ENCODE measurements around the gene CNNM2. TPM values are rescaled to one million over a fixed set of nuclear protein-coding genes. Genes with fewer than 3 reads are reported as not detected.

The CNNM2 gene
- total RNA-seq, 2 donors from 2014 or later = 9.0 to 10.9 TPM

DNA sequence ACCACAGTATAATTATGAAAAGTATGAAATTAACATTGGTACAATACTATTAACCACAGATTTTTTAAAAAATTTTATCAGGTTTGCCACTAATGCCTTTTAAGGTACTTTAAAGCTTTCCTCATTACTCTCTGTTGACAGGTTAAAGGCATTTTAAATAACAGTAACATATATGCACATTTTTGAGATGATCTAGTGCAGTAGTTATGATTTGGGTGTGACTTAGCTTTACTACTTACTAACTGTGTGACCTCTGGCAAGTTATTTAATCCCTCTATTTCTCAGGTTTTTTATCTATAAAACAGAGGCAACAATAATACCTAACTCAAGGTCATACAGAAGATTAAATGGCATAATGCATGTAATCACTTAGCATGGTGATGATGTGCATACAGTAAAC lies 180.1 kb downstream of the CNNM2 start:
- Mint-ChIP-seq H3K27me3 (ENCODE audit: low read depth) (no peaks in the 10 kb centered on the region), H3K36me3 (ENCODE audit: insufficient read depth in 2 of 2) (peaks cover 5 to 19% of the 10 kb centered on the region in 2 donors), H3K4me3 (no peak overlapping the region), H3K27ac (no peak overlapping the region), H3K4me1 (ENCODE audit: low read depth) (peaks cover 5% of the 10 kb centered on the region), H3K9me3 (no peaks in the 10 kb centered on the region)
- ATAC-seq (replicated peaks in 1 of 2) (no peak), DNase-seq (no peak)

DNA sequence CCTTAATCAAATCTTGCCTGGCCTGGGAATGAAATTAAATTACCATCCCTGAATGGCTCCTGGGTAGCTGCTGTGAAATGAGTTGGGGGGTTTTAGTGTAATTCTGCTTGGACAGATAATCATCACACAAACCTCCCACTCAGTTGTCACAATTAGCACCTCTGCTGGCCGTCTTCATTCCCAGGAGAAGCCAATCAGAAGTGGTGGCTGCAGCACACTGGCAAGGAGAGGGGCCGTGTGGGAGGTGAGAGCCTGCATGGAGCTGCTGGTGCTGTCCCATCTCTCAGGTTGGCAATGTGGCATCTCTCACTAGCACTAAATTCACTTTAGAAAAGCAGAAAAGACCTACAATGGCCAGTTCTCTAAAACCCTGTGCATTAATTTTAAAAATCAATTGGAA lies 182.5 kb downstream of the CNNM2 start:
- DNase-seq = no peak
- no peak for ATAC-seq (replicated peaks in 1 of 2)
- Mint-ChIP-seq H3K36me3 (ENCODE audit: insufficient read depth in 2 of 2) (peaks cover 1 to 7% of the 10 kb centered on the region in 2 donors), H3K4me1 (ENCODE audit: low read depth) (peaks cover 5% of the 10 kb centered on the region), H3K27ac (no peak overlapping the region), H3K27me3 (ENCODE audit: low read depth) (no peaks in the 10 kb centered on the region), H3K9me3 (no peaks in the 10 kb centered on the region), H3K4me3 (no peak overlapping the region)

DNA sequence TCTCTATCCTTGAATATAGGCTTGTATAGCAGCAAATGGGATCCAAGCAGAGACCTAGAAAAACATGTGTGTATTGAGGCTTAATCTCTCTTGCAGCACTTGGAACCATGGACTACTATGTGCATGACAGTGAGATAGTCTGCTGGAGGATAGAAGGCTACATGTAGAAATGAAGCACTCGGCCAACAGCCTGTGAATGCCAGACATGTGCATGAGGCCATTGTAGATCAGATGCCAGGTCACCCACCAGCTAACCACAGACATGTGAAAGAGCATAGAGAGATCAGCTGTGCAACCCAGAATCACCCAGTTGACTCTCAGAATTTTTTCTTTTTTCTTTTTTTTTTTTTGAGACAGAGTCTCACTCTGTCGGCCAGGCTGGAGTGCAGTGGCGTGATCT lies 184.1 kb downstream of the CNNM2 start:
- ATAC-seq (replicated peaks in 1 of 2) (no peak), DNase-seq (no peak)
- no peaks in the 10 kb centered on the region for H3K27me3 Mint-ChIP-seq (ENCODE audit: low read depth)
- no peak overlapping the region for H3K4me3 Mint-ChIP-seq
- H3K36me3 Mint-ChIP-seq (ENCODE audit: insufficient read depth in 2 of 2) = peaks cover 1 to 5% of the 10 kb centered on the region in 2 donors
- H3K27ac Mint-ChIP-seq = peak overlapping the region; percentile 23
- H3K9me3 Mint-ChIP-seq = no peaks in the 10 kb centered on the region
- no peaks in the 10 kb centered on the region for H3K4me1 Mint-ChIP-seq (ENCODE audit: low read depth)

DNA sequence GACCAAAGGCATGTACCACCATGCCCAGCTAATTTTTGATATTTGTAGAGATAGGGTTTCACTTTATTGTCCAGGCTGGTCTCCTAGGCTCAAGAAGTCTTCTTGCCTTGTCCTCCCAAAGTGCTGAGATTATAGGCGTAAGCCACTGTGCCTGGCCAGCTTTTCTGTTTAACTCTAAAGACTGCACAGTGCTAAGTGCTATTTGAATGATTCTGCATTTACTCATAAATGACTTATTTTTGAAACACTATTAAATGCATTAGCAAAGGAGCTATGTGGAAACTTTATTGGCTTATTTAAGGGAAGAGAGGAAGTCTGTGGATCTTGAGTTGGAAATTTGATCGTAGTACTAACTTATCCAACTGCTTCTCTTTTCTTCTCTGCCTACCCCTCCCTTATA lies 185.9 kb downstream of the CNNM2 start:
- no peaks in the 10 kb centered on the region for H3K27me3 Mint-ChIP-seq (ENCODE audit: low read depth)
- DNase-seq = no peak
- peak overlapping the region; percentile 28 for H3K27ac Mint-ChIP-seq
- H3K36me3 Mint-ChIP-seq (ENCODE audit: insufficient read depth in 2 of 2) = peaks cover 1 to 2% of the 10 kb centered on the region in 2 donors
- H3K9me3 Mint-ChIP-seq = no peaks in the 10 kb centered on the region
- H3K4me1 Mint-ChIP-seq (ENCODE audit: low read depth) = peaks cover under 1% of the 10 kb centered on the region
- ATAC-seq (replicated peaks in 1 of 2) = no peak
- H3K4me3 Mint-ChIP-seq = no peak overlapping the region

DNA sequence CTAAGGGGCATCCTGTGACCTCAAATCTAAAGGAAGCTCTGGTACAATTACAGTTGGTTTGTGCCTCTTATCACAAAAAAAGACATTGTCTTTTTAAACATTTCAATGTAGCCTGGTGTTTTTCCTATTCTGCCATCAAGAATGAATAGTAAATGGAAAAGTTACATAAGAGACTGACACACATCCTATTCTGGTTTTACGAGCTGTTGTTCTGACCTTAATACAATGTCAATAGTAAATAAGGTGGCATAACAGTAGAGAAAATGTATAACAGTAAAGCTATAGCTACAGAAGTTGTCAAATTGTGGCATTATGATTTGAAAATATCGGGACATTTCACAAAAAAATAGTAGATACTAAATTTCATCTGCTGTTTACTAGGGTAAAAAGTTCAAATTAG lies 186.6 kb downstream of the CNNM2 start:
- DNase-seq (no peak), ATAC-seq (replicated peaks in 1 of 2) (no peak)
- peaks cover 6% of the 10 kb centered on the region for H3K4me1 Mint-ChIP-seq (ENCODE audit: low read depth)
- peak overlapping the region; percentile 28 for H3K27ac Mint-ChIP-seq
- no peaks in the 10 kb centered on the region for H3K9me3 Mint-ChIP-seq
- no peaks in the 10 kb centered on the region for H3K27me3 Mint-ChIP-seq (ENCODE audit: low read depth)
- no peak overlapping the region for H3K4me3 Mint-ChIP-seq
- H3K36me3 Mint-ChIP-seq (ENCODE audit: insufficient read depth in 2 of 2) = peaks cover 0 to 1% of the 10 kb centered on the region in 2 donors

DNA sequence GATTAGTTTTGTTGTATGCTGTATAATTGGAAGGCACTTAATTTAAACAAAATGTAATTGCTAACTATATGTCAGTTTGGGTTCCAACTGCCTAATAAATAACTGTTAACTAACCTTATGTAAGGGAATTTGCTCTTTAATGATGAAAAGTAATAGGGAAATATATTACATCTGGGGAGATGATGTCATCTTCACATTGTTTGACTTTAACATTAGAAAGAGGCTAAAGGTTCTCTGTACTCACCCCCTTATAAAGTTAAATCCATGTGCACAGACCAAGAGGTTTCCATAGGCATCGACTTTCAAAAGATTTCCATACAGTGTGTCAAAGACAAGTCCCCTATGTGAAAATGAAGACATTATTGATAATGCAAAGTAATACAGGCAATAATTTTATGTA lies 187.4 kb downstream of the CNNM2 start:
- peaks cover 0 to 1% of the 10 kb centered on the region in 2 donors for H3K36me3 Mint-ChIP-seq (ENCODE audit: insufficient read depth in 2 of 2)
- H3K4me1 Mint-ChIP-seq (ENCODE audit: low read depth) = peaks cover 7% of the 10 kb centered on the region
- H3K27me3 Mint-ChIP-seq (ENCODE audit: low read depth) = no peaks in the 10 kb centered on the region
- no peak for DNase-seq
- ATAC-seq (replicated peaks in 1 of 2) = no peak
- H3K9me3 Mint-ChIP-seq = no peaks in the 10 kb centered on the region
- no peak overlapping the region for H3K27ac Mint-ChIP-seq
- H3K4me3 Mint-ChIP-seq = no peak overlapping the region

DNA sequence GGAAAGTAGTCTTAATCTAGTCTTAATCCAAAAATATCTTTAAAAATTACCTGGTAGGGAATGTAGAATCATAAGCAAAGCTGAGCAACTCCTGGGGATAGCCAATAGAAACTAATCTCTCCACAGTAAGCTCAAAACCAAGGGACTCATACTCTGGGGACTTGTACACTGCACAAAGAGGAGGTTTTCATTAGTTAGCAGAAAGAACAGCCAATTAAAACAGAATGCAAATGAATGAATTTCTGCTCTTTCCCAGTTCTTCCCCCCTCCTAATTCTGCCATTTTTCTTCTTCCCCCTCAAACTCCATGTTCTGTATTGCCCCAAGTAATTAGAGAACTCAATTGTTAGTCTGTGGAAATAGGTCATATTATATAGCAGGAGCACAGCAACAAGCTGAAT lies 188.4 kb downstream of the CNNM2 start:
- H3K36me3 Mint-ChIP-seq (ENCODE audit: insufficient read depth in 2 of 2) = peaks cover 0 to 1% of the 10 kb centered on the region in 2 donors
- H3K9me3 Mint-ChIP-seq = no peaks in the 10 kb centered on the region
- no peak for ATAC-seq (replicated peaks in 1 of 2)
- no peak overlapping the region for H3K4me3 Mint-ChIP-seq
- H3K4me1 Mint-ChIP-seq (ENCODE audit: low read depth) = peaks cover 18% of the 10 kb centered on the region
- no peaks in the 10 kb centered on the region for H3K27me3 Mint-ChIP-seq (ENCODE audit: low read depth)
- DNase-seq = no peak
- peak overlapping the region; percentile 73 for H3K27ac Mint-ChIP-seq

DNA sequence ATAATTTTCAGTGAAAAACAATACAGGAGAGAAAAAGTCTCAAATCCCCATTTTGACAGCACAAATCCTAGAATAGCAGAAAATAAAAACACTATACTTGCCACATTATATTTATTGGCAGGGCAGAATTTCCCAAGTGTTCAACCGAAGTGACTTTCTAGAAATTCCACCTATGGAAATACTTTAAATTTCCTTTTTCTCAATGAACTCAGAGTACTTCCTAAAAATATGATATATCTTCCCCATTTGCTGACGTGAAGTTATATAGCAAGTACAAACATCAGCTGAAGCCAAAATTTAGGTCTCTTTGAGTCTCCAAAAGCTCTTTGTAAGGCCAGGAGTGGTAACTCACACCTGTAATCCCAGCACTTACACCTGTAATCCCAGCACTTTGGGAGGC lies 191.7 kb downstream of the CNNM2 start:
- no peaks in the 10 kb centered on the region for H3K36me3 Mint-ChIP-seq (ENCODE audit: insufficient read depth in 2 of 2)
- no peak overlapping the region for H3K27ac Mint-ChIP-seq
- DNase-seq = no peak
- H3K27me3 Mint-ChIP-seq (ENCODE audit: low read depth) = no peaks in the 10 kb centered on the region
- ATAC-seq (replicated peaks in 1 of 2) = no peak
- H3K9me3 Mint-ChIP-seq = no peaks in the 10 kb centered on the region
- peaks cover 33% of the 10 kb centered on the region for H3K4me1 Mint-ChIP-seq (ENCODE audit: low read depth)
- no peak overlapping the region for H3K4me3 Mint-ChIP-seq

DNA sequence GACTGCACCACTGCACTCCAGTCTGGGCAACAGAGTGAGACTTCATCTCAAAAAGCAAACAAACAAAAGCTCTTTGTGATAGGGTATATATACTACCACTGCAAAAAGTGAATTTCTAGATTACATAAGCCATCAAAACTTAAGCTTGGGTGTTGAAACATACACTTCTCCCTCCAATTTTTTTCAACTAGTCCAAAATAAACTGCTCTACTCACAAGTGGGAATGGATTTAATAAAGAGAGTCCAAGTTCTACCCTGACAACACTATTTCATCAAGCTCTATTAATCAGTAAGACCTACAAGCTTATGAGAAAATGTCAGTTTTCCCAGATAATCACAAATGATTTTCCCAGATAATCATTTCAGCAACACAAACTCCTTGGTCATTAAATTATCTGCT lies 192.3 kb downstream of the CNNM2 start:
- Mint-ChIP-seq H3K27ac (no peak overlapping the region), H3K36me3 (ENCODE audit: insufficient read depth in 2 of 2) (no peaks in the 10 kb centered on the region), H3K4me1 (ENCODE audit: low read depth) (peaks cover 33% of the 10 kb centered on the region), H3K9me3 (no peaks in the 10 kb centered on the region), H3K27me3 (ENCODE audit: low read depth) (no peaks in the 10 kb centered on the region), H3K4me3 (no peak overlapping the region)
- ATAC-seq (replicated peaks in 1 of 2) (no peak), DNase-seq (no peak)

DNA sequence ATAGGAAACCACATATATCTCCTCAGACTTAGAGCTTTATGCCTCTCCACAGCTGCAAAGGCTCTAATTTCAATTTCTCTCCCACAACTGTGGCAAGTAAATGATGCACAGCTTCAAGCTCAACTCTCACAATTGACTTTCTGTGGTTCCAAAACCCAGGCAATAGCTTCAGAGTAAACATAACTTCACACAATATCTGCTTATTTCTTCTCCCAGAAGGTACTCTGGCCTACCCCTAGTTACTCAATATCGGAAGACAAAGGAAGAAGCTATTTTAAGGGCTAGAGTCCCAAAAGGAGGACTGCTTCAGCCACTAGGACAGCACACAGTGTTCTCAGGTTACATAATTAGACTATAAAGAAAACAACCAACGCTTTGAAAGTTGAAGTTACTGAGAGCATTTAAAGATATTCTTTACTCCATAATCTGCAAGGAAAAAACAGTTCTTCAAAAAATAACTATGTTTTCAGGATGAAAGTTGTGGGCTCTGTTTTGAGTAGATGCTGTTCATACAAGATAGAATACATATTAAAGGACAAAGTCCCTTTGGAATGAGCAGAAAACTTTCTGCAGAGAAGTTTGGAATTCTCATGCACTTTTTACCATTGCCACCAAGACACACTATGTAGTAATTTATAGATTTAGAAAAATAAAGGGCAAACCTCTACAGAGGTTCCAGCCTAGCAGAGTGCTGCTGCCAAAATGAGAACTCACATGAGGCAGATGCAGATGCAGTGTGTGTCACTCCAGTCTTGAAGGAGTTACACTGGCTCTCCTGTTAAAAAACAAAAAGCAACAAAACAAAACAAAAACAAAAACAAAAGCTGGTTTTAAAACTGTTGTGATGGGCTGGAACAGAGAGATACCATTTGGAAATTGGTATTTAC lies 193.2 kb downstream of the CNNM2 start:
- peak overlapping the region; percentile 89 for H3K27ac Mint-ChIP-seq
- ATAC-seq (replicated peaks in 1 of 2) = no peak

DNA sequence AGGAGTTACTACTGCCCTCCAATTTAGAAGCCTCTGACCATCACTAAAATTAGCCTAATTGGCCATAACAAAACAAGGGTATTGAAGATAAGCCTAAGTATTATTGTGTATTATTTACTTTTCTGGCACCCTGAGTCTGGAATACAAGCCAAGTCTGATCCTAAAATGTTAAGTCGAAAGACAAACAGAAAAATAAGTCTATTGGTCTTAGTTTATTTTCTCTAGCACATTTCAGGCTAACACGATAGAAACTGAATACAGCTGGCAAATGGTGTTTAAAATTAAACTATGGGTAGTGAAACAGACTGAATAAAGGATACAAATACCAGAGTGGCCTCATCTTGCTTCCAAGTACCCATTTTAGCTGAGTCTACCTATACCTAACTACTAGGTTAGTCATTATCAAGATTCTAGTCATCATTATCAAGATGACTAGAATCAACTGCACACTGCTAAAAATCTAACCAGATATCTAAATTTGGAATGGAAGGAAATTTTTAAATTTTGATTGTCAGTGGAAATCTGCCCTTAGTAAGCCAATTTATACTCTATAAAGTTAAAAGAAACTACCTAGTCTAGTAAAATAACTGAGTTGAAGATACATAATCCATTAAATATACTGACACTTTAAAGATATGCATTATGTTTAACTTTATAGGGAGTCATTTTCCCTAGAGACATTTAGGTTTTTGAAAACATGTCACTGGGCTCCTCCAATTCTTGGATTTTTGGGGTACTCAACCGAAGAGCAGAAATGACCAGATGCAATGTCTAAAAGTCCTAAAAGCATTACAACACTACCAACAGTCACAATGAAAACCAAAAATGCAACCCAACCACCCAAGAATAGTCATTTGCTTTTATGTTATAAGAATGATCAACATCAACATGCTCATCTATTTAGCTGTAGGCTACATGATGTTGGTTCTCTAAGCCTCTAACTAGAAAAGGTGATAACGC lies 194.1 kb downstream of the CNNM2 start:
- no peaks in the 10 kb centered on the region for H3K9me3 Mint-ChIP-seq

More for the DNA sequence above, 193.2 kb downstream of the CNNM2 start:
- peak overlapping the region; percentile 35 to 58 for H3K4me3 Mint-ChIP-seq
- H3K36me3 Mint-ChIP-seq (ENCODE audit: insufficient read depth in 2 of 2) = no peaks in the 10 kb centered on the region
- no peaks in the 10 kb centered on the region for H3K27me3 Mint-ChIP-seq (ENCODE audit: low read depth)
- H3K9me3 Mint-ChIP-seq = no peaks in the 10 kb centered on the region
- DNase-seq = no peak
- H3K4me1 Mint-ChIP-seq (ENCODE audit: low read depth) = peaks cover 33% of the 10 kb centered on the region

DNA sequence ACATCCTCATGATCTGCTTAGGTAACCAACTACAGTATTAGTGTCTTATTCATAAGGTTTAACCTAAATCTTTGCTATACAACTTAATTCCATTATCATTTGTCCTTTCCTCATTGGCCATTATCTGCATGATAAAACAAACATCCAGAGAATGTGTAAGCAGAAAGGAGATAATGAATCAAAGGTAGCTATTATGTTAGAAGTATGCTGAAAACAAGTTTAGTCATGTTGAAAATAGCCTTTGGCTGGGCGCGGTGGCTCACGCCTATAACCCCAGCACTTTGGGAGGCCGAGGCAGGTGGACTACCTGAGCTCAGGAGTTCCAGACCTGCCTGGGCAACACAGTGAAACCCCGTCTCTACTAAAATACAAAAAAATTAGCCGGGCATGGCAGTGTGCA lies 196.8 kb downstream of the CNNM2 start:
- Mint-ChIP-seq H3K9me3 (no peaks in the 10 kb centered on the region), H3K27me3 (ENCODE audit: low read depth) (no peaks in the 10 kb centered on the region), H3K27ac (no peak overlapping the region), H3K36me3 (ENCODE audit: insufficient read depth in 2 of 2) (no peaks in the 10 kb centered on the region), H3K4me3 (no peak overlapping the region), H3K4me1 (ENCODE audit: low read depth) (peaks cover 34% of the 10 kb centered on the region)
- no peak for ATAC-seq (replicated peaks in 1 of 2)
- DNase-seq = no peak

More for the DNA sequence above, 194.1 kb downstream of the CNNM2 start:
- H3K4me3 Mint-ChIP-seq = peak overlapping the region; percentile 35 to 58
- H3K27me3 Mint-ChIP-seq (ENCODE audit: low read depth) = no peaks in the 10 kb centered on the region
- peak overlapping the region; percentile 89 for H3K27ac Mint-ChIP-seq
- peak; percentile 98 for ATAC-seq (replicated peaks in 1 of 2)
- H3K4me1 Mint-ChIP-seq (ENCODE audit: low read depth) = peaks cover 40% of the 10 kb centered on the region
- DNase-seq = peak in 1 of 2 donors; percentile 12
- H3K36me3 Mint-ChIP-seq (ENCODE audit: insufficient read depth in 2 of 2) = no peaks in the 10 kb centered on the region

DNA sequence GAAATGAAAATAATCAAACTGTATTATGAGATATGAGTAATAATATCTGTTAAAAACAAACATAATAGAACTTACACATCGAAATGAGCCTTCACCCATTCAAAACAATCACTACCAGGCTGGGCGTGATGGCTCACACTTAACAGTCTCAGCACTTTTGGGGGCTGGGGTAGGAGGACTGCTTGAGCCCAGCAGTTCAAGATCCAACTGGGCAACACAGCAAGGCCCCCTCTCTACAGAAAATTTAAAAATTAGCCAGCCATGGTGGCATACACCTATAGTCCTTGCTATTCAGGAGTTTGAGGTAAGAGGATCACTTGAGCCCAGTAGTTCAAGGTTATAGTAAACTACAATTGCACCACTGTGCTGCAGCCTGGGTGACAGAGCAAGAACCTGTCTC lies 199.2 kb downstream of the CNNM2 start:
- H3K27me3 Mint-ChIP-seq (ENCODE audit: low read depth) = no peaks in the 10 kb centered on the region
- H3K9me3 Mint-ChIP-seq = no peaks in the 10 kb centered on the region
- H3K27ac Mint-ChIP-seq = no peak overlapping the region
- DNase-seq = no peak
- H3K4me3 Mint-ChIP-seq = no peak overlapping the region
- peaks cover 15% of the 10 kb centered on the region for H3K4me1 Mint-ChIP-seq (ENCODE audit: low read depth)
- no peaks in the 10 kb centered on the region for H3K36me3 Mint-ChIP-seq (ENCODE audit: insufficient read depth in 2 of 2)
- ATAC-seq (replicated peaks in 1 of 2) = no peak
